AG04450 (cell line): ENCODE data around the gene NELFCD. TPM values are rescaled to one million over a fixed set of nuclear protein-coding genes. Genes with fewer than 3 reads are reported as not detected.

ENCODE experiments used
- CTCF ChIA-PET: fragments of 300-600, 350-600 bp; formaldehyde crosslinking; extraction: SDS; loops from one replicate; lab custom pipeline; 2022; ENCODE audit warnings: antibody characterized with exemption, inconsistent platforms; lab: Charles Lee
- POLR2A ChIA-PET: fragments of 350-600 bp; formaldehyde crosslinking; extraction: SDS; loops from one replicate; lab custom pipeline; 2021; ENCODE audit warnings: antibody characterized with exemption, inconsistent platforms; lab: Yijun Ruan, JAX
- DNase-seq: peaks from one replicate; pipeline ENCODE4 v3.0.0-alpha.2; 2011; ENCODE audit warnings: low read depth, low spot score
- H3K27ac ChIP-seq: one replicate; pipeline ENCODE4 v1.5.1; 2012; ENCODE audit warnings: low read depth, low read length, control low read depth
- H3K27me3 ChIP-seq: one replicate; pipeline ENCODE4 v1.6.0; 2012; ENCODE audit warnings: low read length; ENCODE audit not compliant: control insufficient read depth, insufficient read depth
- H3K4me3 ChIP-seq: 2 replicates; pipeline ENCODE4 v1.5.1; 2011; ENCODE audit warnings: mild to moderate bottlenecking, low read depth, low read length, control low read depth
- H3K9me3 ChIP-seq: 2 replicates; pipeline ENCODE4 v1.5.1; 2012; ENCODE audit warnings: low read length; ENCODE audit not compliant: control insufficient read depth, insufficient read depth
- CTCF ChIP-seq: IDR thresholded peaks from 2 replicates; pipeline ENCODE4 v1.5.1; 2011; ENCODE audit warnings: low read depth, low read length, control low read depth, inconsistent platforms
- polyA plus RNA-seq: library from polyadenylated mRNA; depleted of rRNA; stranded (reverse); fragments of >200 nt; gene quantifications from 2 replicates; pipeline ENCODE4 v1.2.3, GENCODE V29; 2011

Gene NELFCD
- polyA plus RNA-seq, 1 experiment = 79.9 TPM

- ChIA-PET POLR2A (no interaction called here), CTCF (no interaction called here)
- Histone ChIP-seq H3K9me3 (no peaks in the 10 kb centered on the region), H3K4me3 (no peak overlapping the region), H3K27me3 (no peaks in the 10 kb centered on the region), H3K27ac (no peak overlapping the region)
- no peak for DNase-seq
- no peak for TF ChIP-seq CTCF
Measured at GRCh38 chr20:59016795-59017492, 35.9 kb downstream of the NELFCD start.

GRCh38 chr20:59017493-59018231 lies 36.6 kb downstream of the NELFCD start:
- Histone ChIP-seq H3K9me3 (no peaks in the 10 kb centered on the region), H3K4me3 (no peak overlapping the region), H3K27me3 (no peaks in the 10 kb centered on the region), H3K27ac (no peak overlapping the region)
- CTCF ChIA-PET = no interaction called here
- no peak for DNase-seq
- POLR2A ChIA-PET = no interaction called here
- TF ChIP-seq CTCF = no peak

GRCh38 chr20:59018817-59019216 lies 37.8 kb downstream of the NELFCD start:
- POLR2A ChIA-PET = no interaction called here

GRCh38 chr20:59019217-59019616 lies 38.2 kb downstream of the NELFCD start, which contains the start of gene TUBB1:
Gene TUBB1 (plus strand): TSS chr20:59019429. CDS start chr20:59019523, 94 bp downstream.
- no peak for DNase-seq
- CTCF ChIA-PET = no interaction called here
- TF ChIP-seq CTCF = no peak
- H3K9me3 ChIP-seq = no peaks in the 10 kb centered on the region; the same call in 1 of the 2 replicates
- H3K27ac ChIP-seq = no peak within 1 kb of the TSS
- no peak within 1 kb of the TSS for H3K4me3 ChIP-seq
- H3K27me3 ChIP-seq = no peaks in the 10 kb centered on the region
- POLR2A ChIA-PET = interaction anchor here (0.6 kb wide), 1 partner anchor 68 kb away, joined by 3 read pairs; no protein-coding TSS in a partner anchor

More at GRCh38 chr20:59018817-59019216, 37.8 kb downstream of the NELFCD start:
- Histone ChIP-seq H3K9me3 (no peaks in the 10 kb centered on the region), H3K27me3 (no peaks in the 10 kb centered on the region), H3K27ac (no peak overlapping the region), H3K4me3 (no peak overlapping the region)
- TF ChIP-seq CTCF = no peak
- DNase-seq = no peak
- CTCF ChIA-PET = no interaction called here
